Progenitor cell of endocrine pancreas (in vitro differentiated cells): ENCODE data around the gene MAD1L1. TPM values are rescaled to one million over a fixed set of nuclear protein-coding genes. Genes with fewer than 3 reads are reported as not detected.
A peak's percentile ranks its signal among the peaks of the same experiment; 100 is the strongest.

ENCODE experiments used
- DNase-seq: peaks from one replicate; pipeline ENCODE4 v3.0.0; 2021; ENCODE audit warnings: low spot score; ENCODE audit not compliant: unreplicated experiment
- H3K27ac Mint-ChIP-seq: 2 replicates; pipeline ENCODE4 v1.8.0; 2021; ENCODE audit warnings: mild to moderate bottlenecking, moderate library complexity, mixed read lengths
- H3K27me3 Mint-ChIP-seq: 2 replicates; pipeline ENCODE4 v1.8.0; 2021; ENCODE audit warnings: mixed read lengths
- H3K36me3 Mint-ChIP-seq: 2 replicates; pipeline ENCODE4 v1.8.0; 2022; ENCODE audit warnings: mixed read lengths; ENCODE audit not compliant: insufficient read depth
- H3K4me1 Mint-ChIP-seq: 2 replicates; pipeline ENCODE4 v1.8.0; 2021; ENCODE audit warnings: low read depth, mixed read lengths
- H3K4me3 Mint-ChIP-seq: 2 replicates; pipeline ENCODE4 v1.8.0; 2021; ENCODE audit warnings: low read depth, mild to moderate bottlenecking, moderate library complexity, mixed read lengths
- H3K9me3 Mint-ChIP-seq: 2 replicates; pipeline ENCODE4 v1.8.0; 2021; ENCODE audit warnings: low read depth, mixed read lengths
- total RNA-seq: library from RNA; stranded (reverse); gene quantifications from 2 replicates; pipeline ENCODE4 v1.2.1, GENCODE V29; 2021
- TF ChIP-seq, protein P1 (sequence below): fragments of 200-600 bp; sonication (generic); IDR thresholded peaks from one replicate; pipeline ENCODE4 v1.5.0; 2021; ENCODE audit warnings: antibody characterized with exemption, mild to moderate bottlenecking; ENCODE audit not compliant: unreplicated experiment

The MAD1L1 gene
- total RNA-seq, 1 donor from 2014 or later: 49.8 TPM

DNA sequence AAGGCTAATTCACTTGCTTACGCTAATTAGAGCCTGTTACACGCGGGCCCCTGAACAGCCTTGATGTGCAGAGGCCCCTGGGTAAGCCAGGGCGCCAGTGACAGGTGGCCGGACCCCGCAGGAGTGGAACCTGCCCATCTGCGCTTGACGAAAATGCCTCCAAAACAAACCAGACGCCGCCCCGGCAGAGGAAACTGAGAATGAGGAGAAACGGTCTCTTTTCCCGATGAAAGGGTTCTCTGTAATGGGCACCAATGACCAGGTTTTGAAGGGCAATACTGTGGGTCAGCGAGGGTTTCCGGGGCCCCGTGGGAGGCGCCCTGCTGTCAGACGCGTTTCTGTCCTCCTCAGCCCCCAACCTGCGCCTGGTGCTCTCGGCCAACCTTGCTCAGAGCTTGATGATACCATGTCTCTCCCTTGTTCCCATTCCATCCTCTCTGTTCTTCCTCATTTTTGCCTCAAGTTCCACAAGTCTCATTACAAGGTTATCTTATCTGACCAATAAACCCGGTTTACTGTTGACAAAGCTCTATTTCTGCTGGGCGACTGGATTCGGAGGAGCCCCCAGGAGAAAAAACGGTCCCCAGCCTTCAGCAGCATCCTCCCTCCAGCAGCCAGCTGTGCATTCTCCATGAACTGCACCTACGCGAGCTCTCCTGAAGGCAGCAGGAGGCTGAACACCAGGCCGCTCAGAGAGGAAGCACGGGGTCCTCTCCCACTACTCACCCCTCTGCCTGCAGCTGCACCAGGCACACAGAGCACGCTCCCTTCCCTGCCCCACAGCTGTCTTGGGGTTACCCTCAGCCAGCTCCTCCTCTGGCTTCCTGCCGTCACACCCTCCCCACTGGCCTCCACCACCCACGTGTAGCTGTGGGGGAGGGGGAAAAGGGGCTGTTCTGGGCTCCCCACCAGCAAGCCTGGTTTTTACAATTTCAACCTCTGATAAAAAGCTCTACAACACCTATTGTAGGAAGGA is 202.0 kb downstream of the MAD1L1 start:
- H3K27me3 Mint-ChIP-seq: no peaks in the 10 kb centered on the region
- H3K9me3 Mint-ChIP-seq: peaks cover 32% of the 10 kb centered on the region
- TF ChIP-seq, protein P1, sequence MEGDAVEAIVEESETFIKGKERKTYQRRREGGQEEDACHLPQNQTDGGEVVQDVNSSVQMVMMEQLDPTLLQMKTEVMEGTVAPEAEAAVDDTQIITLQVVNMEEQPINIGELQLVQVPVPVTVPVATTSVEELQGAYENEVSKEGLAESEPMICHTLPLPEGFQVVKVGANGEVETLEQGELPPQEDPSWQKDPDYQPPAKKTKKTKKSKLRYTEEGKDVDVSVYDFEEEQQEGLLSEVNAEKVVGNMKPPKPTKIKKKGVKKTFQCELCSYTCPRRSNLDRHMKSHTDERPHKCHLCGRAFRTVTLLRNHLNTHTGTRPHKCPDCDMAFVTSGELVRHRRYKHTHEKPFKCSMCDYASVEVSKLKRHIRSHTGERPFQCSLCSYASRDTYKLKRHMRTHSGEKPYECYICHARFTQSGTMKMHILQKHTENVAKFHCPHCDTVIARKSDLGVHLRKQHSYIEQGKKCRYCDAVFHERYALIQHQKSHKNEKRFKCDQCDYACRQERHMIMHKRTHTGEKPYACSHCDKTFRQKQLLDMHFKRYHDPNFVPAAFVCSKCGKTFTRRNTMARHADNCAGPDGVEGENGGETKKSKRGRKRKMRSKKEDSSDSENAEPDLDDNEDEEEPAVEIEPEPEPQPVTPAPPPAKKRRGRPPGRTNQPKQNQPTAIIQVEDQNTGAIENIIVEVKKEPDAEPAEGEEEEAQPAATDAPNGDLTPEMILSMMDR: no peak
- no peak overlapping the region for H3K4me3 Mint-ChIP-seq
- peak overlapping the region; percentile 73 for H3K27ac Mint-ChIP-seq
- DNase-seq: no peak
- H3K36me3 Mint-ChIP-seq: peaks cover 31% of the 10 kb centered on the region
- H3K4me1 Mint-ChIP-seq: peaks cover 3% of the 10 kb centered on the region

DNA sequence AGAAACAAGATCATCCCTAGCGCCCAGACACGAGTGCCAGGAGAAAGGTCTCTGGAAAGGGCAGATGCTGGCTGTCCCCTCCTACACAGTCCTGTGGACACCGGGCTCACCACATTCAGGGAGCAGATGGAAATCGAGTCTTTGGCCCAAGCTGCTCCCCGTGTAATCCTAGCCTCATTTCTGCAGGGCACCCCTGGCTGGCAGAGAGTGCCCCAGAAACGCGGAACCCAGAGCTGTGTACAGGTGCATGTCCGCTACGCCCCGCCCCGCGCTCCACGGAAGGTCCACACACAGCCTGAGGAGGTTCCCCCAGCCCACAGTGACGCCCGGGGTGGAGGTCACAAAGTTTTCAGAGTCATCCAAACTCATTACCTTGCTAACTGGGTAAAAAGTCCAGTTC is 202.8 kb downstream of the MAD1L1 start:
- H3K27me3 Mint-ChIP-seq: no peaks in the 10 kb centered on the region
- no peak for DNase-seq
- no peak overlapping the region for H3K27ac Mint-ChIP-seq
- TF ChIP-seq, protein P1: no peak
- peaks cover 36% of the 10 kb centered on the region for H3K36me3 Mint-ChIP-seq
- peaks cover 3% of the 10 kb centered on the region for H3K4me1 Mint-ChIP-seq
- peaks cover 39% of the 10 kb centered on the region for H3K9me3 Mint-ChIP-seq
- no peak overlapping the region for H3K4me3 Mint-ChIP-seq

DNA sequence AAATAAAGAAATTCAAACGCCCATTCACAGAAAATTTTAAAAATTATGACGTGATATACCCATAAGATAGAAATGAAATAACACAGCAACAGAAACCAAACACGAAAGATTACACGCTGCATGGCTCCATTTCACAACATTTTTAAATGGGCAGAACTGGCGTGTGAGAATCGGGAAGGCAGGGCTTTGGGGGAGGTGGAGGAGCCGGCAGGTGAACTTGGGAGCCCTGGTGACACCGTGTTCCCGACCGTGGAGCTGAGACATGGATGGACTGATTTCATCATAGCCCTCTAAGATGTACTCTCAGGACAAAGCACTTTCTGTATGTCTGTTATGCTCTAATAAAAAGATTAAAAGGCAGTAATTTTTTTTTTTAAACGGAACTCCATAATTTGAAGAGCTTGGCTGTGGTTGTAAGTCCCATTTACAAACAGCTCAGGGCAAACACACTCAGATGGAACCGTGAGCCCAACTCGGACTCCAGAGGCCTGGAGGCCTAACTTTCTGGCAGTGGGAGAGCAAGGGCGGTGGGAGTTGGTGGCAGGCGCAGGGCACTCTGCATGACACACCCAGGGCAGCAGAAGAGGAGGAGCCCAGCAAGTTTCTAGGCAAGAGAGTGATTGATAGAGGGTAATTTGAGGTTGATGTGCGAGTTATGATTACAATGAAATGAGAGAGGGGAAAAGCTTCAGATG is 203.4 kb downstream of the MAD1L1 start:
- Mint-ChIP-seq H3K27me3 (no peaks in the 10 kb centered on the region), H3K4me3 (no peak overlapping the region), H3K27ac (no peak overlapping the region), H3K9me3 (peaks cover 44% of the 10 kb centered on the region), H3K36me3 (peaks cover 40% of the 10 kb centered on the region), H3K4me1 (peaks cover 3% of the 10 kb centered on the region)
- TF ChIP-seq, protein P1: no peak
- DNase-seq: no peak

DNA sequence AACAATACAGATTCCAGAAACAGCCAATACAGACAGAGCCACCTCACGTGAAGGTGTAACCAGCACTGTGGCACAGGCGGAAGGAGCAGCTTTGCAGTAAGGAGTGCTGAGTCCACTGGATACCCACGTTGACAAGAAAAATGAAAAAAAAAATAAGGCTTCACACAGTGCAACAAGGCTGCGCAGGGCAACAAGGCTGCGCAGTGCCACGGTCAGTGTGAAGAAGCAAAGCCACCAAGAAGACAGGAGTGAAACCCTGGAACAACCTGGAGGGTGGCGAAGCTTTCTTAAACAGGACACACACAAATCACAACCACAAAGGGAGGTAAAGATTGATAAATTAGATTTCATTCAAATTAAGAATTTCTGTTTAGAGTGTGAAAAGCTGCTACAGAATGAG is 204.0 kb downstream of the MAD1L1 start:
- Mint-ChIP-seq H3K4me1 (peaks cover 3% of the 10 kb centered on the region), H3K4me3 (no peak overlapping the region), H3K27me3 (no peaks in the 10 kb centered on the region), H3K27ac (no peak overlapping the region), H3K9me3 (peaks cover 48% of the 10 kb centered on the region), H3K36me3 (peaks cover 44% of the 10 kb centered on the region)
- no peak for DNase-seq
- TF ChIP-seq, protein P1: no peak

DNA sequence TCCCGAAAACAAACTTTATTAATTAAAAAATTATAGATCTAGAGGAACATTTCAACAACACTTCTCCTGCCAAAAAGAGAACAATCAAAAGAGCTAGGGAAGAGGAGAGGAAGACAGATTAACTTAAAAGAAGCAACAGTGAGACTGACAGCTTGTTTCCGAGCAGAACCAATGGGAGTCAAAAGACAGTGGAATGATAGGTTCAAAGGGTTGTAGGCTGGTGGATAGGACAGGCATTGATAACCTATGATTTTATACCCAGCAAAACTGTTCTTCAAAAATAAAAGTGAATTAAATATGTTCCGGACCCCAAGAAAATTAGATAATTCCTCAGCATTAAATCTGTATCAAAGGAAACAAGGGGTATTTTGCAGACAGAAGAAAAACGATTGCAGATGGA is 207.6 kb downstream of the MAD1L1 start:
- H3K27ac Mint-ChIP-seq: no peak overlapping the region
- DNase-seq: no peak
- no peak overlapping the region for H3K4me3 Mint-ChIP-seq
- H3K36me3 Mint-ChIP-seq: peaks cover 38% of the 10 kb centered on the region
- H3K27me3 Mint-ChIP-seq: no peaks in the 10 kb centered on the region
- peaks cover 48% of the 10 kb centered on the region for H3K9me3 Mint-ChIP-seq
- peaks cover 10% of the 10 kb centered on the region for H3K4me1 Mint-ChIP-seq
- TF ChIP-seq, protein P1: no peak
